Measurements from ENCODE around the gene ESR2.

DNA sequence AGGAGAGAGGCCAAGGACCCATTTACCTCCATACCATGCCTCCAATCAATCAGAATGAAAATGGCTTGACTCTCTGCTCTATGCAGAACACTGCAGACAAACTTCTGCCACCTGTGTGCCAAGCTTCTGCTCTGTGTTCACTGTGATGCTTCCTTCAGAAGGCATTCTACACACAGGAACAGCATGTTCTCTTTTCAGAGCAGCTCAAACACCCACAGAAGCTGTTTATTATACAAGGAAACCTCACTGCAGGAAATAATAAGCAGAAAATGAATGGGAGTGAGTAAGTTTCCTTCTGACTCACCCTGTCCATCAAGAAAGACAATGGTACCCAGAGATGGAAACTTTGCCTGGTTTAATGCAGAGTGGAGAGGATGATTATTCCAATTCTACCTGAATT, 2.4 kb upstream of the ESR2 start:
- TF ChIP-seq, protein P1, sequence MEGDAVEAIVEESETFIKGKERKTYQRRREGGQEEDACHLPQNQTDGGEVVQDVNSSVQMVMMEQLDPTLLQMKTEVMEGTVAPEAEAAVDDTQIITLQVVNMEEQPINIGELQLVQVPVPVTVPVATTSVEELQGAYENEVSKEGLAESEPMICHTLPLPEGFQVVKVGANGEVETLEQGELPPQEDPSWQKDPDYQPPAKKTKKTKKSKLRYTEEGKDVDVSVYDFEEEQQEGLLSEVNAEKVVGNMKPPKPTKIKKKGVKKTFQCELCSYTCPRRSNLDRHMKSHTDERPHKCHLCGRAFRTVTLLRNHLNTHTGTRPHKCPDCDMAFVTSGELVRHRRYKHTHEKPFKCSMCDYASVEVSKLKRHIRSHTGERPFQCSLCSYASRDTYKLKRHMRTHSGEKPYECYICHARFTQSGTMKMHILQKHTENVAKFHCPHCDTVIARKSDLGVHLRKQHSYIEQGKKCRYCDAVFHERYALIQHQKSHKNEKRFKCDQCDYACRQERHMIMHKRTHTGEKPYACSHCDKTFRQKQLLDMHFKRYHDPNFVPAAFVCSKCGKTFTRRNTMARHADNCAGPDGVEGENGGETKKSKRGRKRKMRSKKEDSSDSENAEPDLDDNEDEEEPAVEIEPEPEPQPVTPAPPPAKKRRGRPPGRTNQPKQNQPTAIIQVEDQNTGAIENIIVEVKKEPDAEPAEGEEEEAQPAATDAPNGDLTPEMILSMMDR (IDR thresholded peaks at IDR 0.05), result no peak
- TF ChIP-seq POLR2A (IDR thresholded peaks at IDR 0.05), result no peak
